Activated naive CD4-positive, alpha-beta T cell treated with anti-CD3 and anti-CD28 coated beads, Interleukin-2, amount 50 U/mL, for 72 hours (primary cell): Measurements from ENCODE around the gene WNT8A. TPM values are rescaled to one million over a fixed set of nuclear protein-coding genes. Genes with fewer than 3 reads are reported as not detected.
"Not testable (repeated sequence)": the region's sequence is repeated elsewhere in the genome, so short reads cannot be mapped to it uniquely, and the experiment has no call there.

ENCODE experiments used
- ATAC-seq, 2 donors: fragments of 150-1000 bp; cut with Tn5 transposase; 2 replicates each; pipeline ENCODE4 v1.10.0; 2021; ENCODE audit warnings: mild to moderate bottlenecking in 2 of 2, moderate library complexity in 2 of 2
- DNase-seq, 2 donors: peaks; one replicate each; pipeline ENCODE4 v3.0.0; 2021 to 2022; ENCODE audit warnings: low spot score in 2 of 2
- H3K27ac Mint-ChIP-seq, 2 donors: one replicate each; pipeline ENCODE4 v1.8.0; 2022; ENCODE audit warnings: mild to moderate bottlenecking in 2 of 2, mixed read lengths in 2 of 2
- H3K36me3 Mint-ChIP-seq, 2 donors: one replicate each; pipeline ENCODE4 v1.8.0; 2022; ENCODE audit warnings: mixed read lengths in 2 of 2
- H3K9me3 Mint-ChIP-seq, 2 donors: one replicate each; pipeline ENCODE4 v1.8.0; 2022; ENCODE audit warnings: mixed read lengths in 2 of 2
- total RNA-seq, 2 donors: library from RNA; stranded (reverse); gene quantifications; one replicate each; pipeline ENCODE4 v1.2.3, GENCODE V29; 2022

The WNT8A gene
- total RNA-seq, 2 donors from 2014 or later, result not detected

- DNase-seq, H3K9me3 Mint-ChIP-seq, H3K36me3 Mint-ChIP-seq, ATAC-seq: not testable (repeated sequence)
- peak overlapping the region in 1 of 2 donors; percentile 21 for H3K27ac Mint-ChIP-seq
Observed at GRCh38 chr5:138070026-138070425, 13.8 kb upstream of the WNT8A start.

- DNase-seq (peak in 1 of 2 donors; percentile 47), ATAC-seq (peak in 1 of 2 donors; percentile 42)
- no peaks in the 10 kb centered on the region for H3K36me3 Mint-ChIP-seq
- no peaks in the 10 kb centered on the region for H3K9me3 Mint-ChIP-seq
- H3K27ac Mint-ChIP-seq, result no peak overlapping the region
Observed at GRCh38 chr5:138077064-138077696, 6.7 kb upstream of the WNT8A start.

- ATAC-seq, result no peak
- Mint-ChIP-seq H3K9me3 (no peaks in the 10 kb centered on the region), H3K27ac (no peak overlapping the region), H3K36me3 (no peaks in the 10 kb centered on the region)
- DNase-seq, result no peak
Observed at GRCh38 chr5:138078006-138078643, 5.7 kb upstream of the WNT8A start.

GRCh38 chr5:138082033-138082432 is 1.8 kb upstream of the WNT8A start:
- H3K9me3 Mint-ChIP-seq, result no peaks in the 10 kb centered on the region
- H3K36me3 Mint-ChIP-seq, result no peaks in the 10 kb centered on the region
- no peak for ATAC-seq
- DNase-seq, result no peak
- H3K27ac Mint-ChIP-seq, result peak overlapping the region in 1 of 2 donors; percentile 72

GRCh38 chr5:138091685-138092084 is 7.9 kb downstream of the WNT8A start:
- ATAC-seq, result no peak
- H3K27ac Mint-ChIP-seq, result no peak overlapping the region
- H3K36me3 Mint-ChIP-seq, result no peaks in the 10 kb centered on the region
- DNase-seq, result no peak
- no peaks in the 10 kb centered on the region for H3K9me3 Mint-ChIP-seq

- DNase-seq (no peak), ATAC-seq (no peak)
- Mint-ChIP-seq H3K36me3 (no peaks in the 10 kb centered on the region), H3K9me3 (no peaks in the 10 kb centered on the region), H3K27ac (no peak overlapping the region)
Observed at GRCh38 chr5:138092301-138092700, 8.5 kb downstream of the WNT8A start.

- DNase-seq, result no peak
- peak in 1 of 2 donors; percentile 22 for ATAC-seq
- no peaks in the 10 kb centered on the region for H3K9me3 Mint-ChIP-seq
- no peaks in the 10 kb centered on the region for H3K36me3 Mint-ChIP-seq
- H3K27ac Mint-ChIP-seq, result no peak overlapping the region
Observed at GRCh38 chr5:138093036-138093435, 9.2 kb downstream of the WNT8A start.

- peak overlapping the region in 1 of 2 donors; percentile 44 for H3K27ac Mint-ChIP-seq
- no peak for DNase-seq
- H3K36me3 Mint-ChIP-seq, result no peaks in the 10 kb centered on the region
- no peaks in the 10 kb centered on the region for H3K9me3 Mint-ChIP-seq
- ATAC-seq, result peak in 1 of 2 donors; percentile 9
Observed at GRCh38 chr5:138095100-138095907, 11.5 kb downstream of the WNT8A start.

- H3K36me3 Mint-ChIP-seq, result no peaks in the 10 kb centered on the region
- DNase-seq (no peak), ATAC-seq (peak; percentile 62 to 74)
- H3K9me3 Mint-ChIP-seq, result no peaks in the 10 kb centered on the region
- peak overlapping the region; percentile 18 to 73 for H3K27ac Mint-ChIP-seq
Observed at GRCh38 chr5:138096363-138096762, 12.5 kb downstream of the WNT8A start.

- ATAC-seq (peak; percentile 57 to 89), DNase-seq (no peak)
- H3K27ac Mint-ChIP-seq, result peak overlapping the region; percentile 18 to 53
- H3K9me3 Mint-ChIP-seq, result no peaks in the 10 kb centered on the region
- no peaks in the 10 kb centered on the region for H3K36me3 Mint-ChIP-seq
Observed at GRCh38 chr5:138096997-138097828, 13.4 kb downstream of the WNT8A start.

- no peak for DNase-seq
- Mint-ChIP-seq H3K36me3 (no peaks in the 10 kb centered on the region), H3K9me3 (no peaks in the 10 kb centered on the region), H3K27ac (no peak overlapping the region)
- ATAC-seq, result no peak
Observed at GRCh38 chr5:138102454-138103318, 18.9 kb downstream of the WNT8A start.

- DNase-seq (no peak), ATAC-seq (no peak)
- no peaks in the 10 kb centered on the region for H3K9me3 Mint-ChIP-seq
- no peak overlapping the region for H3K27ac Mint-ChIP-seq
- H3K36me3 Mint-ChIP-seq, result no peaks in the 10 kb centered on the region
Observed at GRCh38 chr5:138103319-138103637, 19.4 kb downstream of the WNT8A start.

- Mint-ChIP-seq H3K27ac (no peak overlapping the region), H3K36me3 (no peaks in the 10 kb centered on the region), H3K9me3 (no peaks in the 10 kb centered on the region)
- no peak for DNase-seq
- no peak for ATAC-seq
Observed at GRCh38 chr5:138105709-138106108, 21.9 kb downstream of the WNT8A start.

GRCh38 chr5:138107213-138107612 is 23.4 kb downstream of the WNT8A start:
- Mint-ChIP-seq H3K27ac (no peak overlapping the region), H3K36me3 (no peaks in the 10 kb centered on the region), H3K9me3 (no peaks in the 10 kb centered on the region)
- no peak for ATAC-seq
- no peak for DNase-seq

GRCh38 chr5:138109463-138110265 is 25.8 kb downstream of the WNT8A start:
- DNase-seq, result no peak
- no peaks in the 10 kb centered on the region for H3K36me3 Mint-ChIP-seq
- peak; percentile 30 to 41 for ATAC-seq
- no peaks in the 10 kb centered on the region for H3K9me3 Mint-ChIP-seq
- H3K27ac Mint-ChIP-seq, result no peak overlapping the region
